Neural progenitor cell (in vitro differentiated cells): ENCODE data around the gene GRIN2B. TPM values are rescaled to one million over a fixed set of nuclear protein-coding genes. Genes with fewer than 3 reads are reported as not detected.
A peak's percentile ranks its signal among the peaks of the same experiment; 100 is the strongest.

Experiments used
- DNase-seq: peaks from one replicate; pipeline ENCODE4 v3.0.0-alpha.2; 2016; ENCODE audit warnings: low spot score
- H2AFZ ChIP-seq: fragments of 200-600 bp; sonication (generic); replicated peaks from 2 replicates; pipeline ENCODE4 v1.6.1; 2016; ENCODE audit warnings: antibody characterized with exemption
- H3F3A ChIP-seq: fragments of 200-600 bp; sonication (generic); 2 replicates; pipeline ENCODE4 v1.6.1; 2016; ENCODE audit warnings: antibody characterized with exemption, low read depth
- H3K27ac ChIP-seq: fragments of 200-600 bp; sonication (generic); 2 replicates; pipeline ENCODE4 v1.5.1; 2016; ENCODE audit warnings: mild to moderate bottlenecking
- H3K27me3 ChIP-seq: fragments of 200-600 bp; sonication (generic); 2 replicates; pipeline ENCODE4 v1.6.1; 2016; ENCODE audit warnings: mild to moderate bottlenecking, moderate library complexity
- H3K36me3 ChIP-seq: fragments of 200-600 bp; sonication (generic); 2 replicates; pipeline ENCODE4 v1.5.1; 2016
- H3K4me1 ChIP-seq: fragments of 200-600 bp; sonication (generic); 2 replicates; pipeline ENCODE4 v1.6.1; 2016; ENCODE audit warnings: mixed run types
- H3K4me2 ChIP-seq: fragments of 200-600 bp; sonication (generic); 2 replicates; pipeline ENCODE4 v1.6.1; 2016
- H3K4me3 ChIP-seq: fragments of 200-600 bp; sonication (generic); 2 replicates; pipeline ENCODE4 v1.5.1; 2016
- H3K79me2 ChIP-seq: fragments of 200-600 bp; sonication (generic); 2 replicates; pipeline ENCODE4 v1.6.1; 2016; ENCODE audit warnings: low read depth
- H3K9ac ChIP-seq: fragments of 200-600 bp; sonication (generic); 2 replicates; pipeline ENCODE4 v1.6.1; 2016
- H3K9me3 ChIP-seq: fragments of 200-600 bp; sonication (generic); 2 replicates; pipeline ENCODE4 v1.5.1; 2016; ENCODE audit warnings: low read depth
- H4K20me1 ChIP-seq: fragments of 200-600 bp; sonication (generic); 2 replicates; pipeline ENCODE4 v1.6.1; 2016; ENCODE audit warnings: low read depth
- H3K27ac Mint-ChIP-seq: 3 replicates; pipeline ENCODE4 v1.8.0; 2021; ENCODE audit warnings: mixed read lengths
- H3K27me3 Mint-ChIP-seq: 2 replicates; pipeline ENCODE4 v1.8.0; 2022; ENCODE audit warnings: low read depth, mild to moderate bottlenecking, inconsistent platforms, moderate library complexity, mixed read lengths; ENCODE audit not compliant: insufficient read depth
- H3K36me3 Mint-ChIP-seq: 3 replicates; pipeline ENCODE4 v1.8.0; 2021; ENCODE audit warnings: mixed read lengths
- H3K4me1 Mint-ChIP-seq: 3 replicates; pipeline ENCODE4 v1.8.0; 2021; ENCODE audit warnings: mixed read lengths
- H3K4me3 Mint-ChIP-seq: 3 replicates; pipeline ENCODE4 v1.8.0; 2021; ENCODE audit warnings: mild to moderate bottlenecking, moderate library complexity, mixed read lengths
- H3K9me3 Mint-ChIP-seq: 3 replicates; pipeline ENCODE4 v1.8.0; 2020; ENCODE audit warnings: mixed read lengths
- CTCF ChIP-seq: fragments of 200-600 bp; sonication (generic); IDR thresholded peaks from 2 replicates; pipeline ENCODE4 v1.5.1; 2017; ENCODE audit warnings: antibody characterized with exemption, mild to moderate bottlenecking
- EZH2 ChIP-seq: fragments of 200-600 bp; sonication (generic); IDR thresholded peaks from 2 replicates; pipeline ENCODE4 v1.6.1; 2017; ENCODE audit warnings: antibody characterized with exemption, mild to moderate bottlenecking, moderate library complexity
- EZH2phosphoT487 ChIP-seq: fragments of 200-600 bp; sonication (generic); IDR thresholded peaks from 2 replicates; pipeline ENCODE4 v1.6.1; 2017; ENCODE audit warnings: antibody characterized with exemption
- total RNA-seq: library from RNA; depleted of rRNA; stranded (reverse); fragments of >200 nt; gene quantifications from 2 replicates; pipeline ENCODE4 v1.2.3, GENCODE V29; 2015; ENCODE audit warnings: low replicate concordance

GRIN2B gene
- total RNA-seq, 1 donor from 2014 or later: 0.52 TPM

GRCh38 chr12:13976880-13977279 is 4.5 kb downstream of the GRIN2B start:
- no peaks in the 10 kb centered on the region for H3K36me3 ChIP-seq
- H3K79me2 ChIP-seq: no peaks in the 10 kb centered on the region
- Mint-ChIP-seq H3K27ac (no peak overlapping the region), H3K27me3 (peaks cover 16% of the 10 kb centered on the region), H3K36me3 (peaks cover 7% of the 10 kb centered on the region), H3K9me3 (no peaks in the 10 kb centered on the region), H3K4me1 (peaks cover 25% of the 10 kb centered on the region), H3K4me3 (no peak overlapping the region)
- no peak overlapping the region for H3K27ac ChIP-seq
- no peaks in the 10 kb centered on the region for H3F3A ChIP-seq
- peaks cover 7% of the 10 kb centered on the region for H3K4me1 ChIP-seq
- no peak overlapping the region for H3K9ac ChIP-seq
- H4K20me1 ChIP-seq: no peaks in the 10 kb centered on the region
- H3K4me2 ChIP-seq: no peak overlapping the region
- DNase-seq: no peak
- H2AFZ ChIP-seq: no peak overlapping the region
- H3K4me3 ChIP-seq: no peak overlapping the region
- peaks cover 51% of the 10 kb centered on the region for H3K27me3 ChIP-seq
- no peaks in the 10 kb centered on the region for H3K9me3 ChIP-seq
- peak; percentile 30 for TF ChIP-seq CTCF
- TF ChIP-seq EZH2phosphoT487: no peak
- TF ChIP-seq EZH2: no peak

DNA sequence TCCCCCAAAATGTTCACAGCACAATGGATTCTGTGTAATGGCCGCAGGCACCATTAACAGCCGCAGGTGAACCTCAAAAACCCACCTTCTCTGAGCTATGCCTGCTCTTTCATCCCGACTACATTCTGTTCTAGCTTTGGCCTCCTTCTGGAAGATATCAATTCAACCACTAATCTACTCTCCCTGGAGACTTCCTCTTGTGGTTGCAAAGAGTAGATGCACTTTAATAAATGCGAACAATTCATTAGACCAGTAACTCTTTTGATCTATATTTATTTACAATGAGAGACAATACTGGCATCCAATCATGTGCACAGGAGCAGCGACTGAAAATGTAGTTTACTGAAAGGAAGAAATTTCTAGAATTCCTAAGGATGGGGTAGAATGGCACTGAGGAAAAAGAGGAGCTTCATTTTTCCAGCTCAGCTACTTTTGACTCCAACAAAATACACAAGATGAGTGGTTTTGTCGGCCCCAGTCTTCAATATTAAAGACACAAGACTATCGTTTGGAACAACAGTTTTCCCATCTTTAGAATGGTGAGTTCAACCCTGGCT is 5.3 kb downstream of the GRIN2B start:
- Mint-ChIP-seq H3K4me1 (peaks cover 24% of the 10 kb centered on the region), H3K9me3 (no peaks in the 10 kb centered on the region), H3K27ac (no peak overlapping the region), H3K4me3 (no peak overlapping the region), H3K36me3 (peaks cover 7% of the 10 kb centered on the region), H3K27me3 (peaks cover 12% of the 10 kb centered on the region)
- H3K27ac ChIP-seq: no peak overlapping the region
- no peak overlapping the region for H2AFZ ChIP-seq
- peak; percentile 12 for DNase-seq
- TF ChIP-seq EZH2phosphoT487: no peak
- no peak for TF ChIP-seq EZH2
- TF ChIP-seq CTCF: peak; percentile 11
- H3K4me3 ChIP-seq: no peak overlapping the region
- no peaks in the 10 kb centered on the region for H4K20me1 ChIP-seq
- no peak overlapping the region for H3K4me2 ChIP-seq
- no peaks in the 10 kb centered on the region for H3F3A ChIP-seq
- H3K9ac ChIP-seq: no peak overlapping the region
- no peaks in the 10 kb centered on the region for H3K36me3 ChIP-seq
- peaks cover 7% of the 10 kb centered on the region for H3K4me1 ChIP-seq
- peaks cover 43% of the 10 kb centered on the region for H3K27me3 ChIP-seq
- no peaks in the 10 kb centered on the region for H3K9me3 ChIP-seq
- H3K79me2 ChIP-seq: no peaks in the 10 kb centered on the region

- H3K27me3 Mint-ChIP-seq: peaks cover 7% of the 10 kb centered on the region
- no peaks in the 10 kb centered on the region for H4K20me1 ChIP-seq
- H3K9ac ChIP-seq: no peak overlapping the region
- H3K4me3 Mint-ChIP-seq: no peak overlapping the region
- H3K4me3 ChIP-seq: no peak overlapping the region
- DNase-seq: no peak
- peaks cover 14% of the 10 kb centered on the region for H3K4me1 Mint-ChIP-seq
- H3K36me3 ChIP-seq: no peaks in the 10 kb centered on the region
- no peak overlapping the region for H2AFZ ChIP-seq
- no peaks in the 10 kb centered on the region for H3K79me2 ChIP-seq
- H3K4me1 ChIP-seq: no peaks in the 10 kb centered on the region
- peaks cover 22% of the 10 kb centered on the region for H3K27me3 ChIP-seq
- H3K9me3 ChIP-seq: no peaks in the 10 kb centered on the region
- no peak overlapping the region for H3K27ac ChIP-seq
- peaks cover 8% of the 10 kb centered on the region for H3K36me3 Mint-ChIP-seq
- H3K27ac Mint-ChIP-seq: no peak overlapping the region
- no peaks in the 10 kb centered on the region for H3F3A ChIP-seq
- no peak for TF ChIP-seq EZH2
- H3K9me3 Mint-ChIP-seq: no peaks in the 10 kb centered on the region
- H3K4me2 ChIP-seq: no peak overlapping the region
Observed at GRCh38 chr12:13973996-13974395, 7.4 kb downstream of the GRIN2B start.

DNA sequence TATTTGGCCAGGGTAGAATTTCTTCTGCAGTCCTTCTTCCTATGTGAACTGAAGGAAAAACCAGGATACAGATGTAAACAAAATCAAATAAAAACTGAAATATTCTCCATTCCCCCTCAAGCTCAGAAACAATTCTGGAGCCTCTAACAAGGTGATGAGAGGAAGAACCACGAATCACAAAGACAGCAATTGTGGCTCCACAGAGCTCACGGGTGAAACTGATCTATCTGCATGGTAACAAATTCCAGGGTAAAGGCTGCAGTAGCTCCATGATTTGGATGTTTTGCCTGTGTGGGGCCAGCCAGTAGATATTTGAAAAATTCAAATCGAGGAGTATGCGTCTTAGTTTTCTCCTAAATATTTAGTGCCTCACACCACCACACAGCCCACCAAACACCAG is 10.6 kb downstream of the GRIN2B start:
- H3K4me3 Mint-ChIP-seq: no peak overlapping the region
- no peaks in the 10 kb centered on the region for H3F3A ChIP-seq
- no peaks in the 10 kb centered on the region for H3K27me3 Mint-ChIP-seq
- H4K20me1 ChIP-seq: no peaks in the 10 kb centered on the region
- no peaks in the 10 kb centered on the region for H3K36me3 ChIP-seq
- no peak overlapping the region for H3K4me2 ChIP-seq
- no peaks in the 10 kb centered on the region for H3K27me3 ChIP-seq
- no peaks in the 10 kb centered on the region for H3K9me3 Mint-ChIP-seq
- H3K27ac Mint-ChIP-seq: no peak overlapping the region
- TF ChIP-seq EZH2: no peak
- no peak for DNase-seq
- H3K4me3 ChIP-seq: no peak overlapping the region
- H3K9ac ChIP-seq: no peak overlapping the region
- H3K27ac ChIP-seq: no peak overlapping the region
- peaks cover 6% of the 10 kb centered on the region for H3K36me3 Mint-ChIP-seq
- no peaks in the 10 kb centered on the region for H3K4me1 ChIP-seq
- no peak overlapping the region for H2AFZ ChIP-seq
- H3K79me2 ChIP-seq: no peaks in the 10 kb centered on the region
- no peaks in the 10 kb centered on the region for H3K9me3 ChIP-seq
- peaks cover 2% of the 10 kb centered on the region for H3K4me1 Mint-ChIP-seq
